SW480 (cell line): Measurements from ENCODE around the gene MARCHF3.
"Not testable (repeated sequence)": the region's sequence is repeated elsewhere in the genome, so short reads cannot be mapped to it uniquely, and the experiment has no call there.

Experiments used
- DNase-seq: peaks from one replicate; pipeline ENCODE4 v3.0.0-alpha.2; 2016; ENCODE audit warnings: low spot score

MARCHF3 gene

GRCh38 chr5:126917918-126918614 is 112.3 kb downstream of the MARCHF3 start:
- peak; percentile 16 for DNase-seq

GRCh38 chr5:126915496-126915895 is 114.9 kb downstream of the MARCHF3 start:
- DNase-seq = no peak

- no peak for DNase-seq
These were observed 115.4 kb downstream of the MARCHF3 start for GRCh38 chr5:126914801-126915436.

- DNase-seq = no peak
These were observed 117.7 kb downstream of the MARCHF3 start for GRCh38 chr5:126912616-126913200.

GRCh38 chr5:126911986-126912385 is 118.4 kb downstream of the MARCHF3 start:
- DNase-seq = no peak

GRCh38 chr5:126909856-126910255 is 120.5 kb downstream of the MARCHF3 start:
- DNase-seq = no peak

- not testable (repeated sequence) for DNase-seq
These were observed 126.0 kb downstream of the MARCHF3 start for GRCh38 chr5:126904407-126904806.

GRCh38 chr5:126900796-126901195 is 129.6 kb downstream of the MARCHF3 start:
- no peak for DNase-seq

GRCh38 chr5:126899476-126899875 is 130.9 kb downstream of the MARCHF3 start:
- no peak for DNase-seq

GRCh38 chr5:126897851-126898630 is 132.3 kb downstream of the MARCHF3 start:
- DNase-seq = no peak

GRCh38 chr5:126896170-126896702 is 134.1 kb downstream of the MARCHF3 start:
- no peak for DNase-seq

- not testable (repeated sequence) for DNase-seq
These were observed 134.6 kb downstream of the MARCHF3 start for GRCh38 chr5:126895712-126896111.

- DNase-seq = not testable (repeated sequence)
These were observed 139.9 kb downstream of the MARCHF3 start for GRCh38 chr5:126890414-126890813.

- no peak for DNase-seq
These were observed 142.2 kb downstream of the MARCHF3 start for GRCh38 chr5:126888175-126888574.

- DNase-seq = no peak
These were observed 146.0 kb downstream of the MARCHF3 start for GRCh38 chr5:126884269-126884819.

- no peak for DNase-seq
These were observed 146.7 kb downstream of the MARCHF3 start for GRCh38 chr5:126883564-126884245.

GRCh38 chr5:126881821-126882600 is 148.3 kb downstream of the MARCHF3 start:
- no peak for DNase-seq

- DNase-seq = no peak
These were observed 151.7 kb downstream of the MARCHF3 start for GRCh38 chr5:126878634-126879033.

- DNase-seq = no peak
These were observed 152.3 kb downstream of the MARCHF3 start for GRCh38 chr5:126878085-126878484.

GRCh38 chr5:126877602-126878001 is 152.8 kb downstream of the MARCHF3 start:
- no peak for DNase-seq
